Astrocyte (in vitro differentiated cells and primary cell): Measurements from ENCODE around the gene NLRP4.

Experiments
- CTCF ChIP-seq: IDR thresholded peaks from 2 replicates; pipeline ENCODE4 v1.5.1; 2011; ENCODE audit warnings: low read depth, mild to moderate bottlenecking, inconsistent platforms, low read length, moderate library complexity; ENCODE audit not compliant: insufficient read depth
- EZH2 ChIP-seq: IDR thresholded peaks from 2 replicates; pipeline ENCODE4 v1.6.1; 2012; ENCODE audit warnings: mild to moderate bottlenecking, low read length, inconsistent platforms; ENCODE audit not compliant: insufficient read depth

GRCh38 chr19:55866521-55866920 lies 30.2 kb downstream of the NLRP4 start:
- TF ChIP-seq CTCF, result no peak
- TF ChIP-seq EZH2, result no peak
